Activated CD4-positive, alpha-beta T cell treated with anti-CD3 and anti-CD28 coated beads, Interleukin-2, amount 50 U/mL, for 48 hours (primary cell): ENCODE measurements around the gene PPP1R14B.

ENCODE experiments used
- DNase-seq, 2 experiments: peaks; one replicate each; pipeline ENCODE4 v3.0.0-alpha.2; 2020

The PPP1R14B gene

GRCh38 chr11:64208086-64208795 is 38.5 kb downstream of the PPP1R14B start:
- DNase-seq = no peak

GRCh38 chr11:64207256-64208085 is 39.3 kb downstream of the PPP1R14B start:
- DNase-seq = peak; percentile 84 to 88

DNA sequence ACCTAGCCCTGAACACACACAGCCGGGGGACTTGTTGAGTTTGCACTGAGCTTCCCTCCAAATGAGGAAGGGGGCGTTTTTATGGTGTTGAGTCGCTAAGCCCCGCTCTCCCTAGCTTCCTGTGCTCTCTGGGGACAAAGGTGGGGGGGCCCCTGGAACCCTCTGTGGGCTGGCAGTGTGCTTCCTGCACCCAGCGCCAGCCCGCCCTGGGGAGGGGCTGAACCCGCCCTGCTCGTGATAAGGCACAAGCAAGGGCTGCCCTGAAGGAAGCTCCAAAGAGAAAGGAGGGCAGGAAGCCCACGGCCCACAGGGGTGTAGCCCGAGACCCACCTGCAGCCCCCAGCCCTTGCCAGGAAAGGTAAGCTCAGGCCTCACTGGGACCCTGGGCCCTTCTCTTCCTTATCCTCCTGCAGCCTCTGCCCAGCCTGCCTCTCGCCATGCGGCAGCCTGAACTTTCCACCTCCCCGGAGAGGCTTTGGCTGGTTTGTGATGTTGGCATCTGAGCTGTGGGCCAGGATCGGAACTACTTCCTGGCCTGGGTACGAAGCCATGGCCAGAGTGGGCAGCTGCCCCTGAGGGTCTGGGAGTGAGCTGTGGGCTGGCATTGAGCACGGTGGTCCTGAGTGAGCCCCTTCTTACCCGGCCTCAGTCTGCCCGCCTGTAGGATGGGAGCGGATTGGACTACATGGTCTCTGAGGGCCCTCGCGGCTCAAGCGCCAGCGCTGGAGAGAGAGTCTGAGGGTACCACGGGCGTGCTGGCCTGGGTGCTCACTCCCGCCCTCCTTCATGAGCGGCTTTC is 40.1 kb downstream of the PPP1R14B start, which contains the start of gene FERMT3:
Gene FERMT3 (plus strand): TSS at position 265 of the 799 bp plus-strand sequence. CDS start 644 bp downstream, outside the sequence.
- DNase-seq = peak; percentile 85 to 88

- DNase-seq = peak; percentile 80 to 84
Observed at GRCh38 chr11:64204464-64204989, 42.2 kb downstream of the PPP1R14B start.

DNA sequence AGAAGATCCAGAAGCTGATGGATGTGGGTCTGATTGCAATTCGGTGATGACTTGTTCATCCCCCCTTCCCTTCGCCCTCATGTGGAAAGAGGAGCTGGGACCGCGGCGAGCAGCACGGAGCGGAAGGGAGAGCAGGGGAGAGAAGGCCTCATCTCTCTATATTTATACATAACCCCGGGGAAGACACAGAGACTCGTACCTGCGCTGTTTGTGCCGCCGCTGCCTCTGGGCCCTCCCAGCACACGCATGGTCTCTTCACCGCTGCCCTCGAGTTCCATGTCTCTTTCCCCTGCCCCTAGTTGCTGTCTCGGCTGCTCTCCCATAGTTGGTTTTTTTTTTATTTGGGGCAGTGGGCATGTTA is 42.7 kb downstream of the PPP1R14B start:
- no peak for DNase-seq

GRCh38 chr11:64203421-64204079 is 43.2 kb downstream of the PPP1R14B start:
- DNase-seq = no peak

GRCh38 chr11:64202992-64203391 is 43.8 kb downstream of the PPP1R14B start:
- no peak for DNase-seq

GRCh38 chr11:64201543-64201942 is 45.2 kb downstream of the PPP1R14B start:
- no peak for DNase-seq

GRCh38 chr11:64198511-64198910 is 48.2 kb downstream of the PPP1R14B start:
- no peak for DNase-seq

DNA sequence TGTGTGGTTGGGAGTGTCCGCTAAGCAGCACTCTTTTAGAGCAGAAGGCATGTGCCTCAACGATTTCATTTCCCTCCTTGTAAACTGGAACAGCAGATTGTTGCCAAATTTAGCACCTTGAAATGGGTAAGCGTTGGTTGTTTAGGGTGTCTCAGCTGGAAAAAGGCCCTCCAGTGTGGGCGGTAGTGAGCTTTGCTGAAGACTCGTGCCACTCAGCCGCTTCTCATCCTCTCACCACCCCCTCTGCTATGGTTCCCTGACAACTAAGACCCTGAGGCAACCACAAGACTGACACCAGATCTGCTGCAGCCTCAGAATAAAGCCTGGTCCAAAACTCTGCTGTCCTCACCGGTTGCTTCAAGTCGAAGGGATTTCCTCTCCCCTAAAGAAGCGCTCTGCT is 50.1 kb downstream of the PPP1R14B start:
- DNase-seq = no peak
